HepG2 (cell line): ENCODE measurements around the gene COPS6. TPM values are rescaled to one million over a fixed set of nuclear protein-coding genes. Genes with fewer than 3 reads are reported as not detected.

Experiments used
- AGO1 ChIP-seq: fragments of 200-400 bp; formaldehyde crosslinking; IDR thresholded peaks from 2 replicates; pipeline ENCODE4 v1.6.1; 2017; ENCODE audit warnings: mild to moderate bottlenecking, low read depth, low read length, moderate library complexity; ENCODE audit not compliant: poor library complexity, severe bottlenecking
- BCL6 ChIP-seq: IDR thresholded peaks from 2 replicates; pipeline ENCODE4 v1.6.1; 2016; ENCODE audit warnings: missing genetic modification reagents, missing compliant biosample characterization
- EED ChIP-seq: sonication (generic); formaldehyde crosslinking; IDR thresholded peaks from 2 replicates; pipeline ENCODE4 v1.5.0; 2020; ENCODE audit warnings: mild to moderate bottlenecking, missing genetic modification reagents
- ISX ChIP-seq: sonication (generic); formaldehyde crosslinking; conservative IDR thresholded peaks from 2 replicates; pipeline ENCODE4 v1.5.0; 2020; ENCODE audit warnings: missing genetic modification reagents
- KAT2B ChIP-seq: fragments of 150-350 bp; IDR thresholded peaks from 2 replicates; pipeline ENCODE4 v1.6.1; 2014; ENCODE audit warnings: low read depth, low read length, borderline replicate concordance
- SOX6 ChIP-seq, 2 experiments: fragments of 450-650 bp in 1 of 2; sonication (generic) in 1 of 2; formaldehyde crosslinking in 1 of 2; IDR thresholded peaks; 2 replicates each; pipeline versions ENCODE4 v1.4.0 to v1.6.1; 2017 to 2020; ENCODE audit warnings: antibody characterized with exemption in 1 of 2, mild to moderate bottlenecking in 1 of 2, missing genetic modification reagents in 1 of 2
- U2AF2 ChIP-seq: fragments of 200-400 bp; formaldehyde crosslinking; IDR thresholded peaks from 2 replicates; pipeline ENCODE4 v1.6.1; 2017; ENCODE audit warnings: low read depth, mild to moderate bottlenecking, low read length
- XRCC5 ChIP-seq: fragments of 200-400 bp; formaldehyde crosslinking; optimal IDR thresholded peaks from 2 replicates; pipeline ENCODE3; 2017; ENCODE audit warnings: mild to moderate bottlenecking, low read length
- ZNF34 ChIP-seq: sonication (generic); formaldehyde crosslinking; IDR thresholded peaks from 2 replicates; pipeline ENCODE4 v1.4.0; 2020; ENCODE audit warnings: mild to moderate bottlenecking, missing genetic modification reagents, borderline replicate concordance
- ZNF550 ChIP-seq: sonication (generic); formaldehyde crosslinking; IDR thresholded peaks from 2 replicates; pipeline ENCODE4 v1.4.0; 2020; ENCODE audit warnings: mild to moderate bottlenecking, missing genetic modification reagents, borderline replicate concordance
- ZNF709 ChIP-seq: sonication (generic); formaldehyde crosslinking; IDR thresholded peaks from 2 replicates; pipeline ENCODE4 v1.5.0; 2020; ENCODE audit warnings: mild to moderate bottlenecking, missing genetic modification reagents
- ZNF766 ChIP-seq: sonication (generic); formaldehyde crosslinking; IDR thresholded peaks from 2 replicates; pipeline ENCODE4 v1.5.0; 2020; ENCODE audit warnings: missing genetic modification reagents, borderline replicate concordance
- polyA plus RNA-seq, 8 experiments: library from polyadenylated mRNA; depleted of rRNA in 3 of 8; stranded (reverse) in 7 of 8; unstranded in 1 of 8; fragments of >200 nt; fragmentation: Illumina TruSeq in 4 of 8; extraction: Trizol in 4 of 8; gene quantifications; 2 replicates each; pipeline versions ENCODE4 v1.2.1 to v1.2.3, GENCODE V29; 2011 to 2016; ENCODE audit warnings: low read depth in 4 of 8, missing spikeins in 1 of 8, mixed read lengths in 1 of 8; ENCODE audit not compliant: insufficient read depth in 1 of 8
- total RNA-seq, 5 experiments: library from RNA; depleted of rRNA; stranded (reverse); fragments of >200 nt; fragmentation: Illumina TruSeq; extraction: Trizol; gene quantifications; 2 replicates each; pipeline ENCODE4 v1.2.3, GENCODE V29; 2016; ENCODE audit warnings: low read depth in 1 of 5
- TF ChIP-seq, protein P1 (sequence below): sonication (generic); formaldehyde crosslinking; IDR thresholded peaks from 2 replicates; pipeline ENCODE4 v1.5.0; 2020; ENCODE audit warnings: missing genetic modification reagents, mild to moderate bottlenecking, borderline replicate concordance
- TF ChIP-seq, protein P2 (sequence below): sonication (generic); formaldehyde crosslinking; IDR thresholded peaks from 2 replicates; pipeline ENCODE4 v1.8.0; 2022; ENCODE audit warnings: mild to moderate bottlenecking, missing genetic modification reagents, moderate library complexity
- TF ChIP-seq, protein P3 (sequence below): IDR thresholded peaks from 2 replicates; pipeline ENCODE4 v1.6.1; 2016; ENCODE audit warnings: missing compliant biosample characterization, missing genetic modification reagents, borderline replicate concordance
- TF ChIP-seq, protein P4 (sequence below): IDR thresholded peaks from 2 replicates; pipeline ENCODE4 v1.6.1; 2016; ENCODE audit warnings: low read depth, control low read depth
- TF ChIP-seq, protein P5 (sequence below): sonication (generic); formaldehyde crosslinking; IDR thresholded peaks from 2 replicates; pipeline ENCODE4 v1.4.0; 2020; ENCODE audit warnings: missing genetic modification reagents, mild to moderate bottlenecking, borderline replicate concordance
- TF ChIP-seq, protein P6 (sequence below): sonication (generic); formaldehyde crosslinking; IDR thresholded peaks from 2 replicates; pipeline ENCODE4 v1.8.0; 2022; ENCODE audit warnings: missing genetic modification reagents, mild to moderate bottlenecking, moderate library complexity, borderline replicate concordance

The COPS6 gene
- total and polyA plus RNA-seq, 2 of the 13 experiments (the other 11 are each of a cell fraction or from before 2014, with no cell fraction given) = 33.4 to 117 TPM

DNA sequence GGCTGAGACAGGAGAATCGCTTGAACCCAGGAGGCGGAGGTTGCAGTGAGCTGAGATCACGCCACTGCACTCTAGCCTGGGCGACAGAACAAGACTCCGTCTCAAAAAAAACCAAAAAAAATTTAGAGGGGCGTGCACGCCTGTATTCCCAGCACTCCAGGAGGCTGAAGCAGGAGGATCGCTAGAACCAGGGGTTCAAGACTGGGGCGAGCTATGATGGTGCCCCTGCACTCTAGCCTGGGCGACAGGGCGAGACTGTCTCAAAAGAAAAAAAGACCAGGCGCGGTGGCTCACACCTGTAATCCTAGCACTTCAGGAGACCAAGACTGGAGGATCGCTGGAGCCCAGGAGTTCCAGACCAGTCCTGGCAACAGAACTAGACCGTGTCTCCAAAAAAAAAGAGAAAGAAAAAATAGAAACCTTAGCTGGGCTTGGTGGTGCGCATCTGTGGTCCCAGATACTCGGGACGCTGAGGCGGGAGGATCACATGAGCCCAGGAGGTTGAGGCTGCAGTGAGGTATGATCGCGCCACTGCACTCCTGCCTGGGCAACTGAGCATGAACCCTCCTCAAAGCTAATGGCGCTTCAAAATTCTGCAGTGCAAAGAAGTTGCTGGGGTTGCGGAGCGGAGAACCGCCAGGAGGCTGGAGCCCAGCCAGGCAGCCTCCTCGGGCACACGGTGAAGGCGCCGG is 37.6 kb downstream of the COPS6 start (continued):
- no peak for TF ChIP-seq SOX6 (IDR thresholded peaks at IDR 0.05)
- no peak for TF ChIP-seq SOX6 (CRISPR knock-in tag; IDR thresholded peaks at IDR 0.05)
- TF ChIP-seq U2AF2 = 0 out of 2 replicates have a peak, but pooled peaks have one; percentile 51
- no peak for TF ChIP-seq ZNF34 (CRISPR knock-in tag)
- no peak for TF ChIP-seq KAT2B
- TF ChIP-seq ZNF709 (CRISPR knock-in tag) = peak; percentile 40; the same call in 1 of the 2 replicates
- TF ChIP-seq, protein P1, sequence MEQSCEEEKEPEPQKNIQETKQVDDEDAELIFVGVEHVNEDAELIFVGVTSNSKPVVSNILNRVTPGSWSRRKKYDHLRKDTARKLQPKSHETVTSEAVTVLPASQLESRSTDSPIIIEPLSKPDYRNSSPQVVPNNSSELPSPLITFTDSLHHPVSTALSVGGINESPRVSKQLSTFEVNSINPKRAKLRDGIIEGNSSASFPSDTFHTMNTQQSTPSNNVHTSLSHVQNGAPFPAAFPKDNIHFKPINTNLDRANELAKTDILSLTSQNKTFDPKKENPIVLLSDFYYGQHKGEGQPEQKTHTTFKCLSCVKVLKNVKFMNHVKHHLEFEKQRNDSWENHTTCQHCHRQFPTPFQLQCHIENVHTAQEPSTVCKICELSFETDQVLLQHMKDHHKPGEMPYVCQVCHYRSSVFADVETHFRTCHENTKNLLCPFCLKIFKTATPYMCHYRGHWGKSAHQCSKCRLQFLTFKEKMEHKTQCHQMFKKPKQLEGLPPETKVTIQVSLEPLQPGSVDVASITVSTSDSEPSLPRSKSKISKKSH (CRISPR knock-in tag) = no peak
- no peak for TF ChIP-seq ISX (CRISPR knock-in tag)
- TF ChIP-seq, protein P2, sequence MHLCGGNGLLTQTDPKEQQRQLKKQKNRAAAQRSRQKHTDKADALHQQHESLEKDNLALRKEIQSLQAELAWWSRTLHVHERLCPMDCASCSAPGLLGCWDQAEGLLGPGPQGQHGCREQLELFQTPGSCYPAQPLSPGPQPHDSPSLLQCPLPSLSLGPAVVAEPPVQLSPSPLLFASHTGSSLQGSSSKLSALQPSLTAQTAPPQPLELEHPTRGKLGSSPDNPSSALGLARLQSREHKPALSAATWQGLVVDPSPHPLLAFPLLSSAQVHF = peak; percentile 5; the same call in 1 of the 2 replicates
- TF ChIP-seq EED (CRISPR knock-in tag) = no peak
- TF ChIP-seq, protein P3, sequence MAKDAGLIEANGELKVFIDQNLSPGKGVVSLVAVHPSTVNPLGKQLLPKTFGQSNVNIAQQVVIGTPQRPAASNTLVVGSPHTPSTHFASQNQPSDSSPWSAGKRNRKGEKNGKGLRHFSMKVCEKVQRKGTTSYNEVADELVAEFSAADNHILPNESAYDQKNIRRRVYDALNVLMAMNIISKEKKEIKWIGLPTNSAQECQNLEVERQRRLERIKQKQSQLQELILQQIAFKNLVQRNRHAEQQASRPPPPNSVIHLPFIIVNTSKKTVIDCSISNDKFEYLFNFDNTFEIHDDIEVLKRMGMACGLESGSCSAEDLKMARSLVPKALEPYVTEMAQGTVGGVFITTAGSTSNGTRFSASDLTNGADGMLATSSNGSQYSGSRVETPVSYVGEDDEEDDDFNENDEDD (CRISPR knock-in tag) = no peak; the same call in 1 of the 2 replicates
- 0 out of 2 replicates have a peak, but pooled peaks have one; percentile 8 for TF ChIP-seq ZNF766 (CRISPR knock-in tag)
- TF ChIP-seq, protein P4, sequence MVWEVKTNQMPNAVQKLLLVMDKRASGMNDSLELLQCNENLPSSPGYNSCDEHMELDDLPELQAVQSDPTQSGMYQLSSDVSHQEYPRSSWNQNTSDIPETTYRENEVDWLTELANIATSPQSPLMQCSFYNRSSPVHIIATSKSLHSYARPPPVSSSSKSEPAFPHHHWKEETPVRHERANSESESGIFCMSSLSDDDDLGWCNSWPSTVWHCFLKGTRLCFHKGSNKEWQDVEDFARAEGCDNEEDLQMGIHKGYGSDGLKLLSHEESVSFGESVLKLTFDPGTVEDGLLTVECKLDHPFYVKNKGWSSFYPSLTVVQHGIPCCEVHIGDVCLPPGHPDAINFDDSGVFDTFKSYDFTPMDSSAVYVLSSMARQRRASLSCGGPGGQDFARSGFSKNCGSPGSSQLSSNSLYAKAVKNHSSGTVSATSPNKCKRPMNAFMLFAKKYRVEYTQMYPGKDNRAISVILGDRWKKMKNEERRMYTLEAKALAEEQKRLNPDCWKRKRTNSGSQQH (CRISPR knock-in tag) = no peak
- TF ChIP-seq BCL6 (CRISPR knock-in tag) = no peak
- no peak for TF ChIP-seq ZNF550
- TF ChIP-seq, protein P5, sequence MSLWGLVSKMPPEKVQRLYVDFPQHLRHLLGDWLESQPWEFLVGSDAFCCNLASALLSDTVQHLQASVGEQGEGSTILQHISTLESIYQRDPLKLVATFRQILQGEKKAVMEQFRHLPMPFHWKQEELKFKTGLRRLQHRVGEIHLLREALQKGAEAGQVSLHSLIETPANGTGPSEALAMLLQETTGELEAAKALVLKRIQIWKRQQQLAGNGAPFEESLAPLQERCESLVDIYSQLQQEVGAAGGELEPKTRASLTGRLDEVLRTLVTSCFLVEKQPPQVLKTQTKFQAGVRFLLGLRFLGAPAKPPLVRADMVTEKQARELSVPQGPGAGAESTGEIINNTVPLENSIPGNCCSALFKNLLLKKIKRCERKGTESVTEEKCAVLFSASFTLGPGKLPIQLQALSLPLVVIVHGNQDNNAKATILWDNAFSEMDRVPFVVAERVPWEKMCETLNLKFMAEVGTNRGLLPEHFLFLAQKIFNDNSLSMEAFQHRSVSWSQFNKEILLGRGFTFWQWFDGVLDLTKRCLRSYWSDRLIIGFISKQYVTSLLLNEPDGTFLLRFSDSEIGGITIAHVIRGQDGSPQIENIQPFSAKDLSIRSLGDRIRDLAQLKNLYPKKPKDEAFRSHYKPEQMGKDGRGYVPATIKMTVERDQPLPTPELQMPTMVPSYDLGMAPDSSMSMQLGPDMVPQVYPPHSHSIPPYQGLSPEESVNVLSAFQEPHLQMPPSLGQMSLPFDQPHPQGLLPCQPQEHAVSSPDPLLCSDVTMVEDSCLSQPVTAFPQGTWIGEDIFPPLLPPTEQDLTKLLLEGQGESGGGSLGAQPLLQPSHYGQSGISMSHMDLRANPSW (CRISPR knock-in tag) = 0 out of 2 replicates have a peak, but pooled peaks have one; percentile 20
- no peak for TF ChIP-seq XRCC5
- TF ChIP-seq, protein P6, sequence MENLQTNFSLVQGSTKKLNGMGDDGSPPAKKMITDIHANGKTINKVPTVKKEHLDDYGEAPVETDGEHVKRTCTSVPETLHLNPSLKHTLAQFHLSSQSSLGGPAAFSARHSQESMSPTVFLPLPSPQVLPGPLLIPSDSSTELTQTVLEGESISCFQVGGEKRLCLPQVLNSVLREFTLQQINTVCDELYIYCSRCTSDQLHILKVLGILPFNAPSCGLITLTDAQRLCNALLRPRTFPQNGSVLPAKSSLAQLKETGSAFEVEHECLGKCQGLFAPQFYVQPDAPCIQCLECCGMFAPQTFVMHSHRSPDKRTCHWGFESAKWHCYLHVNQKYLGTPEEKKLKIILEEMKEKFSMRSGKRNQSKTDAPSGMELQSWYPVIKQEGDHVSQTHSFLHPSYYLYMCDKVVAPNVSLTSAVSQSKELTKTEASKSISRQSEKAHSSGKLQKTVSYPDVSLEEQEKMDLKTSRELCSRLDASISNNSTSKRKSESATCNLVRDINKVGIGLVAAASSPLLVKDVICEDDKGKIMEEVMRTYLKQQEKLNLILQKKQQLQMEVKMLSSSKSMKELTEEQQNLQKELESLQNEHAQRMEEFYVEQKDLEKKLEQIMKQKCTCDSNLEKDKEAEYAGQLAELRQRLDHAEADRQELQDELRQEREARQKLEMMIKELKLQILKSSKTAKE (CRISPR knock-in tag) = no peak
- no peak for TF ChIP-seq AGO1
